Activated T-cell treated with anti-CD3 and anti-CD28 coated beads for 1 hour (primary cell): ENCODE results near the gene TAGLN2.
A peak's percentile ranks its signal among the peaks of the same experiment; 100 is the strongest.

Experiments
- DNase-seq: peaks from one replicate; pipeline ENCODE4 v3.0.0-alpha.2; 2020; ENCODE audit warnings: low read depth

Gene TAGLN2

GRCh38 chr1:159924791-159925718 lies at the start of gene TAGLN2:
Gene TAGLN2, minus strand, starts transcription at chr1:159925507. Its CDS starts 4,998 bp downstream, at chr1:159920509.
- peak; percentile 87 for DNase-seq

- no peak for DNase-seq
Measured at GRCh38 chr1:159974350-159974965, 49.2 kb upstream of the TAGLN2 start.

DNA sequence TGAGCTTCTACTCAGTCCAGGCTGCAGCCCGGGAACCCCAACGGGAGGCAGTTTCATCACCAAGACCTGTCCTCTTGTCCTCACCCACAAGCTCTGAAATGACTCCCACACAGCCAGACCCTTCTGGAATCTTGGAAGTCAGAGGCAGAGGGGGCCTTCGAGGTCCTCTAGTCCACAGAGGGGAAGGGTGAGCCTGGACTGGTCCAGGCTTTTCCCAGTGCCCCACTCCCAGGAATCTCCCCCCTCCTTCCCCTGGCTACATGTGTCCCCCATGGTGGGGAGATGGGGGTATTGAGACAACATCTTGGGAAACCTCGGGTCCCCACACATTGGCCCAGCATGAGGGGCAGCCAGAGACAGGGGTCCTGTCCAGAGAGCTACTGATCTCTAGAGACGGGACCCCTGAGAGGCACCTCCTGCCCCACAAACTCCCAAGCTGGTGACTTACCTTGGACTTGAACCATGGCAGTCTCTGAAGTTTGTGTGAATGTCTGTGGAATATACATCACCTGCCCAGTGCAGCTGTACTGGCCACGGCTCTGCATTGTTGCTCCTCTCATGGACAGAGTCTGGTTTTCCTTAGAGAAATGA lies 48.1 kb upstream of the TAGLN2 start:
- no peak for DNase-seq

- no peak for DNase-seq
Measured at GRCh38 chr1:159972443-159973205, 47.3 kb upstream of the TAGLN2 start.

DNA sequence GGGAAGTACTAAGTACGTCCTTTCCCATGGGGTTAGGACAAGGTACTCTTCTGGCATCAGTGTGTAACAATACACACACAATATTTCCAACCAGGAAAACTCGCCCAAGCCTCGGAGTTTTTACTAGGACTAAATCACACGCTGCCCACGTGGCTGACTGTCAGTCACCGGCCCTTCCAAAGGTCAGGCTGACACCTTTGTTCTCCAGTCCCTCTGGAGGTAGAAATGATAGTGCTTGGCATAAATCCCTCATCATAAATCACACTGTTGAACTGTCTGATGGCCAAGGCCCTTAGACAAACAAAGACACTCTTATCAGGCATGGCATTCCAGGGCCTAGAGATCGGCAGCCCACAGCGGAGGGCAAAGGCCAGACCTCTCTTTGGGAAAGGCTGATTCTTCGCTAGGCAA lies 45.6 kb upstream of the TAGLN2 start:
- DNase-seq, result no peak

DNA sequence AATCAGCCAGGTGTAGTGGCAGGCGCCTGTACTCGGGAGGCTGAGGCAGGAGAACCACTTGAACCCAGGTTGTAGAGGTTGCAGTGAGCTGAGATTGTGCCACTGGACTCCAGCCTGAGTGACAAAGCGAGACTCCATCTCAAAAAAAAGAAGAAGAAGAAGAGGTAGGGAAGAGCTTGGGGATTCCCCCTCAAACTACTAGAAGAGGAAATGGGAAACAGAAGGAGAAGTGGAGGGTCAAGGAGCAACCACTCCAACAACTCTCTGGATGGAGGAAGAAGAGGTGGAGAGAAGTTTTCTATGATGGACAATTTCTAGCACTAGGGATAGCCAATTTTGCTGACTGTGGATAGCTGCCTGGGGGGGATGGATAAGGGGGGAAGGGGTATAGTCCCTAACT lies 43.6 kb upstream of the TAGLN2 start:
- DNase-seq, result no peak

- no peak for DNase-seq
Measured at GRCh38 chr1:159965263-159965662, 40.0 kb upstream of the TAGLN2 start.

- DNase-seq, result no peak
Measured at GRCh38 chr1:159964144-159964543, 38.8 kb upstream of the TAGLN2 start.

- no peak for DNase-seq
Measured at GRCh38 chr1:159962176-159962575, 36.9 kb upstream of the TAGLN2 start.

DNA sequence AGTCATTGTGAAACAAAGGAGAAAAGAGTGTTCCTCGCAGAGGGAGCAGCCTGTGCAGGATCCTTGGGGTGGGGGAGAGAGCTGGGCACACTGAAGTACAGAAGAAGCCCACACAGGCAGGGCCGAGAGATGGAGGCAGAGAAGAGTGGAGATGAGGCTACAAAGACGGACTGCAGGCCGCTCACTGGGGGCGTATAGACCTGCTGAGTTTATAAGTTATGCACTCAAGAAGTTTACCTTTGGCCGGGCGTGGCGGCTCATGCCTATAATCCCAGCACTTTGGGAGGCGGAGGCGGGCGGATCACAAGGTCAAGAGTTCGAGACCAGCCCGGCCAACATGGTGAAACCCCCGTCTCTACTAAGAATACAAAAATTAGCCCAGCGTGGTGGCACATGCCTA lies 36.3 kb upstream of the TAGLN2 start:
- no peak for DNase-seq

DNA sequence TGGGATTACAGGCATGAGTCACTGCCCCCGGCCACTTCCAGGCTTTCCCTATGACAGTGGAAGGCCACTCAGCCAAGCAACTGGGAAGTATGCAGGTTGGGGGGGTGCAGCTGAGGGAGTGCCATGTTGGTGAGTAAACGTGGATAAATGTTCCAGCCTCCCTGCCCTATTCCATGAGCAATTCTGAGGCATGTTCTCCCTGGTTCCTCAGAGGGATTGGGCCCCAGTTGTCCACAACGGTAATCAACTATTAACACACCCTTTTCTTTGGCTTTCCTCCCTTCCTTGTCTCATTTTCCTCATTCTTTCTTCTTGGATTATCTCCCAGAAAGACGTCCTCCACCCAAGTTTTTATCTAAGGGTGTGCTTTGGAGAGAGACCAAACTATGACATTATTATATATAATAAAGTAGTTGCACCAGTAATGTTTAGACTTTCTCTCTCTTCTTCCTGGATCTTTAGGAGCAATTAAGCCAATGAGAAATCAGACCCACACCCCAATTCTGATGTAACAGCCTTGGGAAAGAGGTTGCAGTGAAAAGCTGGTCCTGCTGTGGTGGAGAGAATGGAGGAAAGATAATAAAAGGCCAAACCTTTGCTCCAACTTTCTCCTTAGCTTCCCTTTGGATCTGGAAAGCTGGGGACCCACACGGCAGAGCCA lies 35.5 kb upstream of the TAGLN2 start:
- no peak for DNase-seq

GRCh38 chr1:159959451-159959850 lies 34.1 kb upstream of the TAGLN2 start:
- no peak for DNase-seq

DNA sequence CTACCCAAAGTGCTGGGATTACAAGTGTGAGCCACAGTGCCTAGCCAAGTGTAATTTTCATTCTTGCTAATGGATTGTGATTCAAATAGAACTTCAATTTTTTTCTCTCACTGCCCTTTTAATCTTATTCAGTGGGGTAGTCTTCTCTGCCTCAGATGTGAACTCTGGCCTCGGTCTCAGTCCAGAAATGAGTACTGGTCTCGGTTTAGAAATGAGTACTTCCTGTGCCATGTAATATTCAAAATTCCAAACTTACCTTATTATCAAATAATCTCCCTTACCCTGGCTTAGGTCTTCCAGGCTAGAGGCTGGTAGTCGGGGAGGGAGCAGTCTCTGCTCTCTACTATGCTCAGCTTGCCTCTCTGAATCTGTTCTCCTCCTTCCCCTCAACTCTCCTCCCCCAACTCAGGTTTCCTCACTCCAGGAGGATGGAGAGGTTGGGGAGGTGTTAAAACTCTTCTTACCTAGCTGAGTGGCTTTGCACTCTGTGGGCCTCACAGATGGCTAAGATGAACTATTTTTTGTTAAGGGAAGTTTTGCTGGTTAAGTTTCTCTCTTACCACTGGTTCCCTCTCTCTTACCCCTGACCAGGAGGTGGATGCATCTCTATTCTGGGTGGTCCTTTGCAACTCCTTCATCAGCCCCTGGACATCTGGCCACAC lies 33.5 kb upstream of the TAGLN2 start:
- DNase-seq, result no peak

GRCh38 chr1:159957824-159958268 lies 32.5 kb upstream of the TAGLN2 start:
- no peak for DNase-seq

GRCh38 chr1:159955456-159955855 lies 30.1 kb upstream of the TAGLN2 start:
- DNase-seq, result no peak

DNA sequence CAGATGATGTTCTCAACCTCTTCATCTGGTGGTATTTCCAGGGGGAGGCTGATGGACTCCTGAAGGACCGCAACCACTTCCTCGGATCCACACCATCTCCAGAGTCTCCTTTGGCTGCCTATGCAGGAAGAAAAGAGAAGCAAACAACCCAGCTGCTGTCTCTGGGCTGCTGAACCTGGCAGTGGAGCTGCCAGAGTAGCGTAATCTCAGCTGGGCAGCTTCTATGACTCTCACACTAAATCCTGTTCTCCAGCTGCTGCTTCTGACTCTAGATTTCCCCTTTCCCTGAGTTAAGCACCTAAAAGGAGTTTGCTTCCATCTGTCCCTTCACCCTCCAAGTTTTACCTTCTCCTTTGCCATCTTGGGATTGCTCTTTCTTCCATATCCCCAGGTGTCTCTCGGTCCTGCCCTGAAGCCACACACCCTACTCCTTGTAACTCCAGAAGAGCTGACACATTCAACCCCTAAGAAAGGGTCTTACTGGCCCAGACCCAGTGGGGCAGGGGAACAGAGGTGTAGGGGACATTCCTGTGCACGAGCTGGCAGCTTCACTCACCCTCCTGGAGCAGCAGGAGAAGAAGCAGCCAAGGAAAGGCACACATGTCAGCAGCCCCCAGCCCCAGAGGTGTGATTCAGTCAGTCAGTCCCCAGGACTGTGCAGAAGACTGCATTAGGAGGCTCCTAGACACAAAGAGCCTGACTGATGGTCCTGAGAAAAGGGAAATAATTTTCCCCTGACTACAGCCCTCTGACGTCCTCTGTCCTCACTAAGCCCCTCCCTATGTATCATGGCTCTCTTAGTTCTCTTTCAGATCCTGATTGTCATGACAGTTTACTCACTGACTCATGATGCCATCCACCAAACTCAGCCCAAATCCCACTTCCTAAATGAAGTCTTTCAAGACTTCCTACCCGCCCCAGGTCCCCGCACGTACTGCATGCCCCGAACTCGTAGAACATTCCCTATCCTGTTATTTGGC lies 28.5 kb upstream of the TAGLN2 start, which contains the start of gene SLAMF9:
Gene SLAMF9 (minus strand): TSS at position 702 of the 980 bp plus-strand sequence. CDS start 100 bp downstream, at position 602.
- DNase-seq, result no peak

DNA sequence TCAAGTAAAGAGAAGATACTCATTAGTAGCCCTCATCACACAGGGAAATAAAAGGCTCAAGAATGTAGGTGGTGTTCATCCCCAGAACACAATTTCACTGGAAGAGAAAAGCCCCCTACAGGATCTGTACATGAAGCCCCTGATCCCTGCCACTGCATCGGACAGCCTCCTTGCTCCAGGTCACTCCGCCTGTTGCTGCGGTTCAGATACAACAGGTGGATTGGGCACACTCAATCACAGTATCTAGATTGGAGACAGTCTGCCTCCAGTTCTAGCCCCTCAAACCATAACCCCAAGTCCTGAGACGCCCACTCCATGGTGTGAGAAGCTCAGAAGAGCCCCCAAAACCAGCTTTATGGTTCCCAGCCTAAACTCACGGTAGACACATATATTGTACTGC lies 27.6 kb upstream of the TAGLN2 start:
- no peak for DNase-seq

DNA sequence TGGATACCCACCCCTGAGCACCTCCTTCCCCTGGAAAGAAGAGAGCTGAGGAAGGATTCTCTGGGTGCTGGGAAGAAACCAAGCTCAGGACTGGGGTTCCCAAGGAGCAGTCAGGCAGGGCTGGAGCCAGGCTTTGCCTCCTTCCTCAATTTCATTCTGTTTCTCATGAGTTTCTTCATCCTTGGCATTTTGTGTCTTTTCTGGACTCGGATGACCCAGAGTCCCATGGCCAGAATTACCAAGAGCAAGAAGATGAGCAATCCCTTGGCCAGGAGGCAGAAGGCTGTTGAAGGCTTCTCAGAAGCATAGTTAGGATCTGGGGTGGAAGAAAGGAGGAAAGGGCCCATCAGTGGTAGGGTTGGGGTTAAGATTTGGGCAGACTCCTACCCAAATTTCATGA lies 26.2 kb upstream of the TAGLN2 start:
- DNase-seq, result no peak

GRCh38 chr1:159951016-159951415 lies 25.7 kb upstream of the TAGLN2 start:
- DNase-seq, result no peak

GRCh38 chr1:159949981-159950381 lies 24.7 kb upstream of the TAGLN2 start:
- DNase-seq, result no peak
